Lower leg skin (tissue), 4 donors: ENCODE results near the gene GZF1. TPM values are rescaled to one million over a fixed set of nuclear protein-coding genes. Genes with fewer than 3 reads are reported as not detected.

Experiments
- DNase-seq, 2 donors: peaks; one replicate each; pipeline ENCODE4 v3.0.0-alpha.2; 2019; ENCODE audit warnings: low spot score in 2 of 2
- H3K4me3 ChIP-seq: fragments of 200-600 bp; sonication (generic); 2 replicates; pipeline ENCODE4 v1.5.1; 2017; ENCODE audit warnings: mild to moderate bottlenecking, low read depth; ENCODE audit not compliant: poor library complexity, severe bottlenecking
- CTCF ChIP-seq, 3 donors: fragments of 450-650 bp; IDR thresholded peaks; one replicate each; pipeline ENCODE4 v1.5.1; 2016; ENCODE audit warnings: antibody characterized with exemption in 3 of 3, mild to moderate bottlenecking in 3 of 3, moderate library complexity in 2 of 3
- POLR2A ChIP-seq, 2 donors: fragments of 450-650 bp; IDR thresholded peaks; one replicate each; pipeline ENCODE4 v1.6.1; 2016 to 2017; ENCODE audit warnings: antibody characterized with exemption in 2 of 2, mild to moderate bottlenecking in 1 of 2, moderate library complexity in 1 of 2
- WGBS, 2 donors: methylation state at CpG; one replicate each; pipeline ENCODE4 v1.1.5; 2018; 5-methylcytosine and 5-hydroxymethylcytosine counted together
- intact Hi-C: fragments of 100-400 bp; cut with DNase I; formaldehyde crosslinking; loops from one replicate; pipeline ENCODE4 v1.15.0; 2023; ENCODE audit warnings: low total_unique reads
- total RNA-seq, 4 donors: library from RNA; depleted of rRNA; stranded (reverse); fragments of >200 nt; gene quantifications; one replicate each; pipeline ENCODE4 v1.1.0, GENCODE V29; 2016

GZF1 gene
- total RNA-seq, 4 donors from 2014 or later = 4.4 to 15.1 (median 13.5) TPM

GRCh38 chr20:23350904-23351838, 10.8 kb upstream of the GZF1 start:
- peak overlapping the region; percentile 89 for H3K4me3 ChIP-seq
- TF ChIP-seq CTCF (IDR thresholded peaks at IDR 0.05) (no peak), POLR2A (IDR thresholded peaks at IDR 0.05) (no peak)
- intact Hi-C loops = loop anchor here (5.0 kb wide), 1 partner anchor 304 kb away; the partner anchor contains the start of gene THBD
- WGBS, 2 donors = 1 to 3% methylated on average over 23 to 54 of the region's 64 CpGs
- DNase-seq = peak; percentile 49 to 90

GRCh38 chr20:23356203-23356602, 5.8 kb upstream of the GZF1 start:
- intact Hi-C loops = no loop called here
- peak in 1 of 2 donors; percentile 84 for DNase-seq
- no peak overlapping the region for H3K4me3 ChIP-seq
- TF ChIP-seq POLR2A (IDR thresholded peaks at IDR 0.05) = no peak
- TF ChIP-seq CTCF (IDR thresholded peaks at IDR 0.05) = no peak
- 74 to 76% methylated on average over 27 of the region's 27 CpGs for WGBS, 2 donors

- DNase-seq = peak; percentile 100
- 0 to 2% methylated on average over 49 to 69 of the region's 71 CpGs for WGBS, 2 donors
- intact Hi-C loops = no loop called here
- TF ChIP-seq POLR2A (IDR thresholded peaks at IDR 0.05) (no peak), CTCF (IDR thresholded peaks at IDR 0.05) (no peak)
- peak overlapping the region; percentile 44 for H3K4me3 ChIP-seq
These were observed 4.0 kb upstream of the GZF1 start for GRCh38 chr20:23357767-23358562.

- TF ChIP-seq CTCF (IDR thresholded peaks at IDR 0.05) (no peak), POLR2A (IDR thresholded peaks at IDR 0.05) (no peak)
- WGBS, 2 donors = 19% methylated on average over 6 of the region's 6 CpGs
- intact Hi-C loops = no loop called here
These were observed 3.4 kb upstream of the GZF1 start for GRCh38 chr20:23358563-23358906.

GRCh38 chr20:23358923-23359593, 2.9 kb upstream of the GZF1 start:
- intact Hi-C loops = no loop called here
- WGBS, 2 donors = 50 to 61% methylated on average over 7 of the region's 7 CpGs
- H3K4me3 ChIP-seq = no peak overlapping the region
- no peak for TF ChIP-seq POLR2A (IDR thresholded peaks at IDR 0.05)
- no peak for TF ChIP-seq CTCF (IDR thresholded peaks at IDR 0.05)
- no peak for DNase-seq

More at GRCh38 chr20:23358563-23358906, 3.4 kb upstream of the GZF1 start:
- H3K4me3 ChIP-seq = no peak overlapping the region
- DNase-seq = no peak
